Amniotic stem cell (primary cell): ENCODE measurements around the gene DPM2.
A peak's percentile ranks its signal among the peaks of the same experiment; 100 is the strongest.

ENCODE experiments used
- DNase-seq: peaks from one replicate; lab custom pipeline; 2025; lab: John Stamatoyannopoulos, UW

DPM2 gene

GRCh38 chr9:127918183-127919107, 19.2 kb downstream of the DPM2 start:
- no peak for DNase-seq

DNA sequence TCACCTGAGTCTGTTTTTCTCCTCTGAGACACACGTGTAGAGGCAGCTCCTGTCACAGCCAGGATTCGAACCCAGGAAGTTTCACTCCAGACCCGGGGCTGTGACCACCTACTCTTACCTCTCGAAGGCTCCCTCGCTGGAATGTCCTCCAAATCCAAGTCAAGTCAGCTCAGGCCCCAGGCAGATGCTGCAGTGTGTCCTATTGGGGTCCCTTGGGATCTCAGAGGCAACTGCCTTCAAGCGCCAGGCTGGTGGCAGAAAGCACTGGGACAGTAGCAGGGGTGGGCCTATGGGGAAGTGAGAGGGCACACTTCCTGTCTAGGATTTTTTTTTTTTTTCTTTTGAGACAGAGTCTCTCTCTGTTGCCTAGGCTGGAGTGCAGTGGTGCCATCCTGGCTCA, 20.1 kb downstream of the DPM2 start:
- DNase-seq: no peak

GRCh38 chr9:127916720-127917581, 20.7 kb downstream of the DPM2 start, which contains the start of gene ST6GALNAC4:
ST6GALNAC4 (minus strand) TSS chr9:127917041; CDS start chr9:127916419, 622 bp downstream.
- peak; percentile 89 for DNase-seq

DNA sequence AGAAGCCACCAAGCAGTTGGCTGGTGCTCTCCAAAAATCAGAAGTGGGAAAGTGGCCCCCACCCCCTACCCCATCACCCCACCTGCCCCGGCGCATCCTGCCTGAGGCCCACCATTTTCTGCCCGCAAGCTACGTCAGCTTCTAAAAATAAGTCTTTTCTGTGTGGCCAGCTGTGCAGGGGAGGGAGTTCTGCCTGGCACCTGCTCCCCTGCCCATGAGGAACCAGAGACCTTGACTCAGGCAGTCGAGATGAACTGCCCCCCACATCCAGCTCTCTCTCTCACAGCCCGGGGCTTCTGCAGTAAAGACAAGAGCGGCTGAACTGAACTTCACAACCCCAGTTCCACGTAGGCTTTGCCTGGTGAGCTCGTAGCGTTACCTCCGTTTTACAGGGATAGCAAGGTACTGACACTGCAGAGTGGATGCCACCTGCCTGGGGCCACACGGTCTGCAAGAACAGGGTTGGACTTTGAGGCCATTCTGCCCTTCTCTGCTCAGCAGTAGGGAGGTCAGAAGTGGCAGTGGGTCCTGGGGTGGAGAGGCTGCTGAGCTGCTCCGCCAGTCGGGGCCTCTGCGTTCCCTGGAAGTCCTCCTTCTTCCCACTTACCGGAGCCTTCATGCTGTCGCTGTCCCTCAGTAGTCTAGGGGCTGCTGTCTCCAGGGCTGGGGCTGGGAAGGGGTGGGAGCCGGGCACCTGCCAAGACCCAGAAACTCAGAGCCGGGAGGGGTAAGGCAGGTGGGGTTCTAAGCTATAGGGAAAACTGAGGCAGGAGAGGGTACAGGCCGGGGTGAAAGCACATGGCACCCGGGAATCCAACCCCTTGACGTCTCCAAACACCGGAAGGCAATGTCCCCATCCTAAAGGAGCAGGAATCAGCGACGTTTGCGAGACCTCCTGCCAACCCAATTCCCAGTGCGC, 21.6 kb downstream of the DPM2 start:
- DNase-seq: no peak

- DNase-seq: no peak
These were observed 22.3 kb downstream of the DPM2 start for GRCh38 chr9:127915325-127915752.

- no peak for DNase-seq
These were observed 24.0 kb downstream of the DPM2 start for GRCh38 chr9:127913682-127914081.

DNA sequence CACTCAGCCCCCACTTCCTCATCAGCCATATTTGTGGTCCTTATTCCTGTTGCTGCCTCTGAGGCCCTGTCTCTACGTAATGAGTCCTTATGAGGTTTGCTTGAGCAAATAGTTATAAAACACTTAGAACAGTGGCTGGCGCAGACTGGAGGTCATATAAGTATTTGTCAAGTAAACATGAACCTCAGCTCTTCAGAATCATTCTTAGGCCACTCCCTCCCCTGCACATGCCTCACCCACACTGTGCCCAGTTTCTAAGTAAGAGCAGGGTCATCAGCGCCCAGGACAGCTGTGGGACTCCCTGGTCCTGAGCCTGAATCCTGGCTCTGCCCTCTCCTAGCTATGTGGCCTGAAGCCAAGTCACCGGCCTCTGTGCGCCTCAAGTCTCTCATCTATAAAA, 24.8 kb downstream of the DPM2 start:
- no peak for DNase-seq

GRCh38 chr9:127912296-127912695, 25.4 kb downstream of the DPM2 start:
- DNase-seq: no peak

DNA sequence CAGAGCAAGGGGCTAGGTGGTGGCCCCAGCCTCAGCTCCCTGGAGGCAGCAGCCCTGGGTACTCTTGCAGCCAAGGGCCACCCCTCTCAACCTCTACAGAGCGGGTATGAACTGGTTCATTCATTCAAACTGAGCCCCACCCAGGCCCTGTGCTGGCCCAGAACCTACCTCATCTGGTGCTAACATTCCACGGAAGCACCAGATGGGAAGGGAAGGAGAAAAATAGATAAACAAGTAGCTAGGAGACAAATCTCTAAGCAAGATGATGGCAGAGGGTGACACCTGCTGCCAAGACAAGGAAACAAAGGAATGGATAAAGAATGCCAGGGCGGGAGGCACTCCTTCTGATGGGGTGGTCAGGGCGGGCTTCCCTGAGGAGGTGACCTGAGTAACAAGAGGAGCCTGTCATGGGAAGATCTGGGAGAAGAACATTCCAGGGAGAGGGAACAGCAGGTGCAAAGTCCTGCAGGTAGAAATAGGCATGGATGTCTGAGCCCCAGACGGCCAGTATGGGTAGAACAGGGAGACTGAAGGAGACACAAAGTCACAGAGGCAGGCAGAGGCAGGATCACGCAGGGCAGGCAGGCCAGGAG, 26.9 kb downstream of the DPM2 start:
- DNase-seq: no peak

- no peak for DNase-seq
These were observed 27.8 kb downstream of the DPM2 start for GRCh38 chr9:127909839-127910273.

DNA sequence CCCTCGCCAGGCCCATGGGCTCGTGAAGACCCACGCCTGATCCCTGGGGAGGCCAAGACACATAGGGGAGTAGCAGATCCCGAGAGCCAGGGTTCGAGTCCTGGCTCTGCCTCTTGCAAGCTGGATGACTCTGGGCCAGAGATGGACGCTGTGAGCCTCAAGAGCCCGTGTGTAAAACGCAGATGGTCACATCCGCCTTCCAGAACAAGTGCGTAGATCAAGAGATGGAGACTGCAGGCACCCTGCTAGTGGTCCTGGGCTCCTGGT, 29.1 kb downstream of the DPM2 start:
- no peak for DNase-seq

DNA sequence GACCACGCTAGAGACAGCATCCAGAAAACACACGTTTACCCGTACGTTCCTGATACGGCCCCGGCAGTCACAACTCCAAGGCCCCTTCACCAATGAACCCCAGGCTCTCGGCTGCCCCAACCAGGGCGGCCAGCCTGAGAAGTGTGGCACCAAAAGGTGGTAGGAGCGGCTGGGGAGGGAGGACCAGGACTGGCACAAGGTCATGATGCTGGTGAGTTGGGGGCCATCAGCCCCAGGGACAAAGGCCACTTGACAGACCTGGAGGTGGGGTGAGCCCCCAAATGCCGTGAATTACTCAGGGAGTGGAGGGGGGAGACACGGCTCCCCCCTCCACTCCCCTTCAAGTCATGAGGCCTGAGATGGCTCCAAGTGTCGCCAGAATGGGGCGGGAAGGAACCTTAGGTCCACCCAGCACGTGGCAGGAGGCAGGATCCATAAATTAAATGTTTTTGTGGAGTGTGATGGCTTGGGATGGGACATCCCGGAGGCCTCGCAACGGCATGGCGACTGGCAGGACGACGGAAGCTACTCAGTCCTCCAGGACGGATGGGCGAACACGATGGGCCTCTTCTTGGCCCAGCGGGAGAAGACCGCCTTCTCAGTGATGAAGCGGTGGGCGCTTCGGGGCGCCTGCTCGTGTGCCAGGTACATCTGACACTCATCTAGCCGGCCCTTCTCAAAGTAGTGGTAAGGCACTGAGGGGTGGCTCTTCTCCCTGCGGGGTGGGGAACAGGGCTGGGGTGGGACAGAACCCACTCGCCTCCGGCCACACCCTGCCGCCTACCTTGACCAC, 29.6 kb downstream of the DPM2 start:
- no peak for DNase-seq

GRCh38 chr9:127905788-127906191, 31.9 kb downstream of the DPM2 start:
- no peak for DNase-seq

GRCh38 chr9:127905004-127905728, 32.5 kb downstream of the DPM2 start:
- DNase-seq: no peak

DNA sequence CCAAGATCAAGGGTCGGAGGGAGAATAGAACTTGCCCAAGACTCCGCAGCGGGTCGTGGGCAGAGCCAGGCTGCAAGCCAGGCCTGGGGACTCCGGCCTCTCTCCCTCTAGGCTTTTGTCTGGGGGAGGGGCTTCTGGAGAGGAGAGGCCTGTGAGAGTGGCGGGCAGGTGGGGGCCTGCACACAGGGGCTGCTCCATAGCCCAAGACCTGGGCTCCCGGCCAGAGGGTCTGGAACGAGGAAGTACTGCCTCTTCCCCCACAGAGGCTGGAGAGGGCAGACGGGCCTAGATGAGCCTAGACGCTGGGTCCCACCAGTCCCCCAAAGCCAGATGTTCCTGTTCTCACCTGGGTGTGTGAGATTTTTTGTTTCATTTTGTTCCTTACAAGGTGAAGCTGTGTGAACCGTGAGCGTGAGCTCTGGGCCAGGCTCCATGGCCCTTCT, 33.1 kb downstream of the DPM2 start:
- DNase-seq: no peak

- DNase-seq: no peak
These were observed 33.8 kb downstream of the DPM2 start for GRCh38 chr9:127903557-127904475.

DNA sequence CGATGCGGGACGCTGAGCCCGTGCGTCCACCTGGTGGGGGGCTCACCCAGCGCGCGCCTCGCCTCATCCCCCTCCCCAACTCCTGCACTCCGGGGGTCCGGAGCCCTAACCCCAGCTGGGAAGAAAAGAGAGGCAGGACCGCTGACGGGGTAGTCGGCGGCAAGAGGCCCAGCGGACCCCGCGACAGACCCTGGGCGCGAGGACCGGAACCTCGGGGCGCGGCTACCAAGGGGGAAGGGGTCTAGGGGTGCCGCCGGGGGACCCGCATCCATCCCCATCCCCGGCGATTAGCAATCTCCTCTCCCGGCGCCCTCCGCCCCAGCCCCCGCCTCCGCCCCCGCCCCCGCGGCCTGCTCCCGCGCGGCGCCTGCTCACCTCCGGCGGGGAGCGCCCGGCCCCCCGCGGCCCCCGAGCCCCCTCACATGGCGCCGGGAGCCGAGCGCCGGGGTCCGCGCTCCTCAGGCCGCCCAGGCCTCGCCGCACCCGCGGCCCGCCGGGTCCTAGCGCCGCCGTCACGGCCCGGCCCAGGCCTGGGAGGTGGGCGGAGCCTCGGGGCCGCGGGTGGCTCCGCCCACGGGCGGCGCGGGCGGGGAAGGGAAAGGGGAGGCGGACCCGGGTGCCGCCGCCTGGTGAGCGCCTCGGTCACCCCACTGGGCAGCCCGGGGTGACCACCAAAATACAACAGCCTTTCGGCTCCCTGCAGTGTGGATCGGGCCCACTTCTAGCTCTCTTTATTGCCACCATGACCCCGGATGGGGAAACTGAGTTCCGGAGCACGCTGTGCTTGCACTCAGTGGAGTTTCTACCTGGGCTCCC, 38.3 kb downstream of the DPM2 start, which contains the start of gene ST6GALNAC6:
Gene ST6GALNAC6, minus strand, starts transcription at position 476 of the 816 bp plus-strand sequence. CDS start 1,622 bp downstream, outside the sequence.
- DNase-seq: peak; percentile 47
